H54 (cell line): Measurements from ENCODE around the gene RDH11.
A peak's percentile ranks its signal among the peaks of the same experiment; 100 is the strongest.
"Not testable (repeated sequence)": the region's sequence is repeated elsewhere in the genome, so short reads cannot be mapped to it uniquely, and the experiment has no call there.

ENCODE experiments used
- DNase-seq: peaks from one replicate; pipeline ENCODE4 v3.0.0; 2011; ENCODE audit warnings: low spot score, mixed read lengths; ENCODE audit not compliant: insufficient read length
- FAIRE-seq: peaks from 3 replicates; lab custom pipeline; 2011; peaks lifted over from hg19 to GRCh38; lab: Jason Lieb, UNC
- POLR2A ChIP-seq: IDR thresholded peaks from 2 replicates; pipeline ENCODE4 v1.6.1; 2011; ENCODE audit warnings: low read depth, mild to moderate bottlenecking, low read length

The RDH11 gene

GRCh38 chr14:67719866-67720265 lies 24.3 kb upstream of the RDH11 start:
- TF ChIP-seq POLR2A: no peak
- DNase-seq (no peak), FAIRE-seq (no peak)

- FAIRE-seq, DNase-seq: not testable (repeated sequence)
Measured at GRCh38 chr14:67719385-67719784, 23.8 kb upstream of the RDH11 start.

- DNase-seq (no peak), FAIRE-seq (no peak)
- TF ChIP-seq POLR2A: no peak
Measured at GRCh38 chr14:67718265-67718664, 22.7 kb upstream of the RDH11 start.

GRCh38 chr14:67717048-67717447 lies 21.5 kb upstream of the RDH11 start:
- FAIRE-seq (no peak), DNase-seq (no peak)
- no peak for TF ChIP-seq POLR2A

- DNase-seq: no peak
- no peak for FAIRE-seq
- no peak for TF ChIP-seq POLR2A
Measured at GRCh38 chr14:67710209-67710608, 14.6 kb upstream of the RDH11 start.

- DNase-seq, FAIRE-seq: not testable (repeated sequence)
Measured at GRCh38 chr14:67709796-67710195, 14.2 kb upstream of the RDH11 start.

- not testable (repeated sequence) for FAIRE-seq, DNase-seq
Measured at GRCh38 chr14:67709346-67709745, 13.8 kb upstream of the RDH11 start.

- FAIRE-seq (no peak), DNase-seq (no peak)
- TF ChIP-seq POLR2A: no peak
Measured at GRCh38 chr14:67705211-67705610, 9.6 kb upstream of the RDH11 start.

- DNase-seq (peak; percentile 6), FAIRE-seq (peak; percentile 91)
- TF ChIP-seq POLR2A: no peak
Measured at GRCh38 chr14:67704484-67705089, 9.0 kb upstream of the RDH11 start.

- FAIRE-seq (no peak), DNase-seq (no peak)
- TF ChIP-seq POLR2A: no peak
Measured at GRCh38 chr14:67703997-67704396, 8.4 kb upstream of the RDH11 start.

- DNase-seq, FAIRE-seq: not testable (repeated sequence)
Measured at GRCh38 chr14:67701492-67701891, 5.9 kb upstream of the RDH11 start, which contains the start of gene RDH12. Gene RDH12 (plus strand): TSS chr14:67701886. CDS start chr14:67722643, 20,757 bp downstream.

- DNase-seq (no peak), FAIRE-seq (no peak)
- no peak for TF ChIP-seq POLR2A
Measured at GRCh38 chr14:67698179-67698578, 2.6 kb upstream of the RDH11 start.

GRCh38 chr14:67697006-67697405 lies 1.4 kb upstream of the RDH11 start:
- TF ChIP-seq POLR2A: no peak
- no peak for DNase-seq
- FAIRE-seq: no peak

- FAIRE-seq (peak; percentile 95), DNase-seq (peak; percentile 66)
- peak; percentile 18; the same call in 1 of the 2 replicates for TF ChIP-seq POLR2A
Measured at GRCh38 chr14:67694791-67695393, 672 bp downstream of the RDH11 start.

GRCh38 chr14:67690011-67690410 lies 5.6 kb downstream of the RDH11 start:
- no peak for DNase-seq
- TF ChIP-seq POLR2A: no peak
- no peak for FAIRE-seq
